Activated CD8-positive, alpha-beta memory T cell treated with anti-CD3 and anti-CD28 coated beads for 48 hours (primary cell): ENCODE measurements around the gene SRMS.
A peak's percentile ranks its signal among the peaks of the same experiment; 100 is the strongest.

ENCODE experiments used
- DNase-seq, 3 experiments: peaks; one replicate each; pipeline ENCODE4 v3.0.0-alpha.2; 2020; ENCODE audit warnings: low read depth in 2 of 3, low spot score in 2 of 3

SRMS gene, protein sequence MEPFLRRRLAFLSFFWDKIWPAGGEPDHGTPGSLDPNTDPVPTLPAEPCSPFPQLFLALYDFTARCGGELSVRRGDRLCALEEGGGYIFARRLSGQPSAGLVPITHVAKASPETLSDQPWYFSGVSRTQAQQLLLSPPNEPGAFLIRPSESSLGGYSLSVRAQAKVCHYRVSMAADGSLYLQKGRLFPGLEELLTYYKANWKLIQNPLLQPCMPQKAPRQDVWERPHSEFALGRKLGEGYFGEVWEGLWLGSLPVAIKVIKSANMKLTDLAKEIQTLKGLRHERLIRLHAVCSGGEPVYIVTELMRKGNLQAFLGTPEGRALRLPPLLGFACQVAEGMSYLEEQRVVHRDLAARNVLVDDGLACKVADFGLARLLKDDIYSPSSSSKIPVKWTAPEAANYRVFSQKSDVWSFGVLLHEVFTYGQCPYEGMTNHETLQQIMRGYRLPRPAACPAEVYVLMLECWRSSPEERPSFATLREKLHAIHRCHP

GRCh38 chr20:63547725-63548480, at the start of gene SRMS:
Gene SRMS, minus strand, starts transcription at chr20:63547749. Its CDS starts 286 bp downstream, at chr20:63547463.
- DNase-seq, result no peak

DNA sequence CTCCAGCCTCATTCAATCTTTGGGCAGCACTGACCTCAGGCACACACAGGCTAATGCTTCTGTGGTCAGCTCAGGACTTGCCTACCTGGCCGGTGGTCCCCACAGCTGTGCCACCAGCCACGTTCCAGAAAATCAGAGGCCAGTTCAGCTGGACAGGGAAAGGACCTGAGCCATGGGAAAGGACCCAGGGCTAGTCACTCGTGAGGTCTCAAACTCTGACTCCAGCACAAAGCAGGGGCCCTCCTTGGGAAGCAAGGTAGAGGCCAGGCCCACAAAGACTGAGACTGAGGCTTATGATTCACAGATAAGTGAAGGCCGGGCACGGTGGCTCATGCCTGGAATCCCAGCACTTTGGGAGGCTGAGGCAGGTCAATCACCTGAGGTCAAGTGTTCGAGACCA, 48.9 kb upstream of the SRMS start:
- DNase-seq, result no peak

DNA sequence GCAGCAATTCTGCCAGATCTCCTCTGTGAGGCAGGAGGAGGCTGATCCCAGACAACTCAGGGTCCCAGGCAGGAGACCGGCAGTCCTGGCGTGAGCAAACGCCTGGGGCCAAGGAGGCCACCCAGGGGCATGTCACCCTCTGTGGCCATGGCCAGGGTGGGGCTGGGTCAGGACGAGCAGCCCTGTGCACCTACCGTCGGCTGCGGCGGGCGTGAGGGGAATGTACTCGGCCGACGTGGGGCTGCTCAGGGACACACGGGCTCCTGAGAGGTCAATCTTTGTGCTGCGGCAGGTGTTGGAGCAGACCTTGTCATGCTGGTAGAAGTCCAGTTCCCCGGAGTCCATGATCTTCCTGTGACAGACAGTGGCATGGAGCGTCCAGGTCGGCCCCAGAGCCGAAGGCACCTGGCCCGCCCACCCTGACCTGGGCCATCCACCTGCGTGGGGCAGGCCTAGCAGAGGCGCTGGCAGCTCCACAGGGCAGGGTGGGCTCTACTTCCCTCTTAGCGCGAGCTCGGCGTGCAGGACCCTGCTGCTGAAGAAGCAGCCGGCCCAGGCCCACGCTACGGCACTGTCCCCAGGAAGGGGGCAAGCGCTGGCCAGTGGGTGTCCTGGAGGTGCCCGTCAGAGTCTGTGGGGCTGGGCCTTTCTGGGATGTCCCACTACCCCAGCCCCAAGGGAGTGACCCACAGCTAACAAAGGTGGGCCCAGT, 48.0 kb upstream of the SRMS start:
- no peak for DNase-seq

DNA sequence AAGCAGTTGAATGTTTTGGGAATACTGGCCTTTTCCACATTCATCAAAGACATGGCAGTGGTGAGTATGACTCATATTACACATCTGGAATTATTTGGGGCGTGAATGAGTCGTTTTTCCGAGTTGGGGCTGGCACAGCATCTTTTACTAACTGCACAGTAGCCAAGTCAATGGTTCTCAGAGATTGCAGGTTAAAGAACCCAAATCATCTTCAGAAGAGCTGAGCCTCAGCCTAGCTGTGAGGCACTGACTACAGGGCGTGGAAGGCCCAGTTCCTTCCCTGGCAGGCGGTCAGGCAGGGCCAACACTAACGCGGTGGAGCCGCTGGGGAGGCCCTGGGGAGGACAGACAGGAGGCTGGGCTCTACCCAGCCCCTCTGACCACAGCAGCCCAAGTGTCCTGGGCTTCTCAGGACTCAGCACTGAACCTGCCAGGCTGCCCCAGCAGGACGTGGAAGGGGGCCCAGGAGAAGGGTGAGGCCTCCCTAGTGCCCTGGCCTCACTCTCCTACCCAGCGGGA, 46.6 kb upstream of the SRMS start:
- DNase-seq, result no peak

- no peak for DNase-seq
Observed at GRCh38 chr20:63592661-63593060, 45.1 kb upstream of the SRMS start.

DNA sequence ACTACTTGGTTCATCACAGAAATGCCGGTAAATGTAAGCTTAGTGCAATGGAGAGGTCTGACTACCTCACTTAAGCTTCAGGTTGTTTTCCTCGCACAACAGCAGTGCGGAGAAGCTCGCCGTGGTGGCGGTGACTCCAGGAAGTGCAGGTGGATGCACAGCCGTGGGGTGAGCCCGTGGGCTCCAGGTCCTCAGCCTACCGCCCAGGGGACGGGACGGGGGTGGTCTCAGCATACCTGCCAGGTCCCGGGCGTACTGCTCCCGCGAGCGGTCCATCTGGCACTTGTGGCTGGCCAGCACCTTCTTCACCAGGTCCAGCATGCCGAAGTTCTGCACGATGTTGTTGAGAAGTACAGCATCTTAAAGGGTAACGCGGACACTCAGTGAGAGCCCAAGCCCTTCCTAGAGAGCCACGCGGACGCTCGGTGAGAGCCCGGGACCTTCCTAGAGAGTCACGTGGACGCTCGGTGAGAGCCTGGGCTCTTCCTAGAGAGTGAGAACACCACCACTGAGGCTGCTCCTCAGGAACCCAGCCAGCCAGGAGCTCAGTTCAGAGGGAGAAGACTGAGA, 44.3 kb upstream of the SRMS start:
- no peak for DNase-seq

DNA sequence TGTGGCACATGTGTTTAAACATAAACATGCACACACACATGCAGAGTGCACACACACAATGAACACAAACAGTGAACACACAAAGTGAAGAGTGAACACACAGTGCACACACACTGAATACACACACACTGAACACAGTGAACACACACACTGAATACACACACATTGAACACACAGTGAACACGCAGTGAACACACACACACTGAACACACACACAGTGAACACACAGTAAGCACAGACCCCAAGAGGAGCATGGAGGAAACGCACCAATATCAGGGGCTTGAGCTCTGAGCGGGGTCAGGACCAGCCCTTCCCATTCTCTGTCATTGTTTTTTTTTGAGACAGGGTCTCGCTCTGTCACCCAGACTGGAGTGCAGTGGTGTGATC, 43.6 kb upstream of the SRMS start:
- no peak for DNase-seq

DNA sequence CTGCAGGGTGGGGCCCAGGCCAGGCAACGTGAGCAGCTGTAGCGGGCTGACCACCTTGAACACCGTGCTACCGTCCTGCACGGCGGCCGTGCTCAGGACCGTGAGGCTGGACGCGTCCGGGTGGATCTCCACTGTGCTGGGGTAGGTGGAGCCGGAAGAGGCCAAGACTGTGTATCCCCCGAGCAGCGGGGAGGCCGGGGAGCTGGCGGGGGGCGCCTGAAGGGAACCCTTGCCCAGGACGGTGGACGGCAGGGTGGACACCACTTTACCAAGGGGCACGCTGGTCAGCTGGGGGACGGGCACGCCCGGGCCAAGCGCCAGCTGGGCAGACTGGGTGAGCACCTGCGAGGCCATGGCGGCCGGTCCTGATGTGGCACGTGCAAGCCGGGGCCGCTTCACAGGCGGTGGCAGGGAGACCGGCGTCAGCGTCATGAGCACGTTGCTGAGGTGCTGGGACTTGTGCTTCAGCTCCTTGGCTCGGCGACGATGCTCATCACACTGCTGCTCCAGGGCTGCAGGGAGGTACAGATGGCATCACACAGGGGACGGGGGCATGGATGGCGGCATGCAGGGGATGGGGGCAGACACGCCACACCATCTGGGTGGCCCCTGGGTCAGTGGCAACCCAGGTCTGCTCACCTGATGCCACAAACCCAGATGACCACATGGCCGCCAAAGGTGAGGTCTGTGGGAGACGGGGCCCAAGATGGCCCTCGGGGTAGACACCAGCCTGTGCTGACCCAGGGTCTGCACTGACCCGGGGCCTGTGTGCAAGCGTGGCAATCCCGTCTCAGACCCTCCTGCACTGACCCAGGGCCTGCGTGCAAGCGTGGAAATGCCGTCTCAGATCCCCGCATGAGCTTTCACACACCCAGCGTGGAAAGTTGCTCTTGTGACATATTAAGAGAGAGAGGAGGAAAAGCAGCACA, 42.9 kb upstream of the SRMS start:
- no peak for DNase-seq

GRCh38 chr20:63589261-63590217, 42.0 kb upstream of the SRMS start:
- DNase-seq, result no peak

GRCh38 chr20:63588641-63589041, 41.1 kb upstream of the SRMS start:
- DNase-seq, result no peak

DNA sequence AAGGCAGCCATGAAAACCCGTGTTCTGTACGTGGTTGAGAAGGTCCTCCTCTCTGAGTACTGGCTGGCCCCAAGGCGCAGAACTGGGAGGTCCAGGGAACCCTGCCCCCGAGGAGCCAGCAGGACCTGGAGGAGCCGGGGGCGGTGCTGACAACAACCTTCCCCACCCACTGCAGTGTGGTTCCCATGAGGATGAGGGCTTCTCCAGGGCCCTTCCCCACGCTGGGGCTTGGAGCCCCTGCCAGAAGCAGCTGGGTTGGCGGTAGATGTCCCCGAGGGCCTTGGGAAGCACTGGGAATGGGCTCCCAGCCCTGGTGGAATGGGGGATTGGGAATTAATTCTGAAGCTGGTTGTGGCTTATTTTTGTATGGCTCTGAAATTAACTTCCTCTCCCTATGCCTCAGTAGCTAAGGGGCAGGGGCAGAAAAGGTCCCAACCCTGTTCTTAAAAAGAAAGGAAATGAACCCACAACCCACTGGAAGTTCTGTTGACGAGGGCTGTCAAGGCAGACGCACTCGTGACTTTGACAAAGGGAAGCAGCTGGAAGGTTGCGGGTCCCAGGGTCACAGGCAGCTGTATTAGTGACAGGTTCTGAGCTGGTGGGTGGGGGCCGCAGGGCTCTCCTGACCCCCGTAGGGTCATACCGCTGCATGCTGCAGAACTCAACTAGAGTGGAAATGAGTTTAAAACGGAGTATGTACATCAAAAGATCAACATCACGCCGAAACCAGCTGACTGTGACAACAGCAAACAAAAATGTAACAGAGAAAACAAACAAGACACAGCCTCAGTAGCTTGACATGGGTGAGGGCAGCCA, 40.4 kb upstream of the SRMS start:
- no peak for DNase-seq

DNA sequence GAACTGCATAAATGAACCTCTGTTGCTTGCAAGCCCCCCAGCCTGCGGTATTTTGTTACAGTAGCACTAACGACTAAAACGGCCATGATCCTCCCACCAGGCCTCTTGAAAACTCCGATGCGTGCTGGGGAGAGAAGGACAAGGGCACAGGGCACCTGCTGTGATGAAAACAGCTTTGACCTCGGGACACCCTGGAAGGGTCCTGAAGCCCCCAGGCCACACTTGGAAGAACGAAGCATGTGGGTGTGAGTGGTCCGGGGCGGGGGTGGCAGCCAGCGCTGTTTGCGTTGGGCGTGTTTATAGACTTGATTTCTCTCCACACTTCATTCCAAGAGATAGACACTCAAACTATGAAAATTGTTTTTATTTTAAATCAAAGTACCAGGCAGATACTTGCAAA, 39.7 kb upstream of the SRMS start:
- DNase-seq, result no peak

DNA sequence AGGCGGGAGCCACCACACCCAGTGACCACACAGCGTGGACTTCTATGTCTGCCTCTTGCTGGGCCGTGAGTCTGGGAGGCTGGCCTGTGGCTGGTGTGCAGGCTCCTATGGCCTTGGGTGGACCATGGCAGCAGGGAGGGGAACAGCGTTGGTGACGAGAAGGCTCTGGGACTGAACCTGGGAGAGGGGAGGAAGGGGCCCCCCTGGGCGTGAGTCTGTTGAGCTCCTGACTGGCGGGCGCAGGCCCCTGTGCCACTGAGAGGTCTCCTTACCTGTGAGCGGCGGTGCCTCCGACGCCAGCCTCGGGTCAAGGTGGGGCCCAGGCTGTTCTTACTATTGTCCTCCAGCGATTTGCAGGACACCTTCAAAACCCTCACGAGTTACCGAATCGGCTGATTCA, 39.2 kb upstream of the SRMS start:
- no peak for DNase-seq

DNA sequence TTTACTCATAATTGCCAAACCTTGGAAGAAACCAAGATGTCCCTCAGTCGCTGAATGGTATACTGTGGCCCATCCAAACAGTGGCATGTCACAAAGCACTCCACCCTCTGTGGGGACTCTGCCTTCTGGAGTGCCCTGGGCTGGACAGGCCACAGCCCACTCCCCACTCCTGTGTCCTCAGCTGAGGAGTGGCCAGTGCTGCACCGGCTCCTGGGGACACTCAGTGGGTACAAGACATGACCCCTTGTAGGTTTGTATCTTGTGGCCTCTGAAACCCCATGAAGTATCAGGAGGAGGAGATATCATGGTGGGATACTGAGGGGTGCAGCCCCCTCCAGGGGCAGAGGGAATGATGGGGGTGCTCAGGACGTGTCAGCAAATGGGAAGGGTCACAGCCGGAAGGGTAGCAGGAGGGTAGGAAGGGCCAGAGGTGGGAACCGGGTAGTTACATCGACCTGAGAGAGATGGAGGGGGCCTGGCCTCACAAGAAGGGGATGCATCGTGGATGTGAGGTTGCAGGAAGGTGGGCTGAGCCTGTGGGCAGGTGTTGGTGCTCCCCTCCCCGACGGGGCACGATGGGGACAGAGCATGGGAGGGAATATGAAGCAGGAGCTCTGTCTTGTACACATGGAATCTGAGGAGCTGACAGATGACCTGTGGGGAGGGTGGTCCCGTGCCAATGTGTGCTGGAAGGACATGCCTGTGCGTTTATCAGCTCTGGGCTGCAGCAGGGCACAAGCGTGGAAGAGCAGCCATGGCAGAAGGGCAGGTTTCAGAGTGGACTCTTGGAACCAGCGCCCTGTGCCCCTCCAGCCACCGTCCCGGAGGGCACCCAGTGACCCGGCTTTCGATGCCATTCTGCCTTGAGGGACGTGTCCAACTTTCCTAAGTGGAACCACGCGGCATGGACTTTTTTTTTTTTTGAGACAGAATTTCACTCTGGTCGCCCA, 38.3 kb upstream of the SRMS start:
- DNase-seq, result no peak

GRCh38 chr20:63582382-63583063, 35.0 kb upstream of the SRMS start:
- no peak for DNase-seq

- DNase-seq, result peak in 1 of 3 experiments; percentile 37
Observed at GRCh38 chr20:63580796-63581461, 33.4 kb upstream of the SRMS start.
